ENCODE data around the gene SNRPD2. TPM values are rescaled to one million over a fixed set of nuclear protein-coding genes. Genes with fewer than 3 reads are reported as not detected.

Gene SNRPD2
- total RNA-seq, 2 donors from 2014 or later = 158 to 201 TPM

- no peak for TF ChIP-seq CTCF (IDR thresholded peaks at IDR 0.05)
- no peaks in the 10 kb centered on the region for H3K9me3 ChIP-seq
- no peak overlapping the region for H3K27ac ChIP-seq
- no peaks in the 10 kb centered on the region for H3K36me3 ChIP-seq
- DNase-seq (ENCODE audit: low spot score) = no peak
- H3K4me1 ChIP-seq = no peaks in the 10 kb centered on the region
- no peaks in the 10 kb centered on the region for H3K27me3 ChIP-seq
- no peak overlapping the region for H3K4me3 ChIP-seq
Observed at GRCh38 chr19:45705710-45706415, 14.1 kb upstream of the SNRPD2 start.

- Histone ChIP-seq H3K27me3 (no peaks in the 10 kb centered on the region), H3K36me3 (no peaks in the 10 kb centered on the region), H3K27ac (no peak overlapping the region), H3K4me3 (no peak overlapping the region), H3K4me1 (no peaks in the 10 kb centered on the region), H3K9me3 (no peaks in the 10 kb centered on the region)
- no peak for TF ChIP-seq CTCF (IDR thresholded peaks at IDR 0.05)
- DNase-seq (ENCODE audit: low spot score) = no peak
Observed at GRCh38 chr19:45705115-45705514, 13.4 kb upstream of the SNRPD2 start.

- Histone ChIP-seq H3K9me3 (no peaks in the 10 kb centered on the region), H3K27me3 (no peaks in the 10 kb centered on the region), H3K36me3 (no peaks in the 10 kb centered on the region), H3K27ac (no peak overlapping the region), H3K4me3 (no peak overlapping the region), H3K4me1 (no peaks in the 10 kb centered on the region)
- no peak for TF ChIP-seq CTCF (IDR thresholded peaks at IDR 0.05)
- DNase-seq (ENCODE audit: low spot score) = no peak
Observed at GRCh38 chr19:45701676-45702075, 9.9 kb upstream of the SNRPD2 start.

GRCh38 chr19:45693106-45693788, 1.5 kb upstream of the SNRPD2 start:
- Histone ChIP-seq H3K27ac (peak overlapping the region; percentile 86 to 92), H3K4me3 (peak overlapping the region; percentile 81 to 85)

More at GRCh38 chr19:45693106-45693788, 1.5 kb upstream of the SNRPD2 start:
- H3K9me3 ChIP-seq = no peaks in the 10 kb centered on the region
- H3K27me3 ChIP-seq = no peaks in the 10 kb centered on the region
- H3K36me3 ChIP-seq = peaks cover 12% of the 10 kb centered on the region
- peak; percentile 90 to 94 for TF ChIP-seq CTCF (IDR thresholded peaks at IDR 0.05)
- DNase-seq (ENCODE audit: low spot score) = peak; percentile 83
- peaks cover 0 to 19% of the 10 kb centered on the region in 2 donors for H3K4me1 ChIP-seq

Measured in right atrium auricular region (tissue), 2 donors.